ENCODE data around the gene MED13.

DNA sequence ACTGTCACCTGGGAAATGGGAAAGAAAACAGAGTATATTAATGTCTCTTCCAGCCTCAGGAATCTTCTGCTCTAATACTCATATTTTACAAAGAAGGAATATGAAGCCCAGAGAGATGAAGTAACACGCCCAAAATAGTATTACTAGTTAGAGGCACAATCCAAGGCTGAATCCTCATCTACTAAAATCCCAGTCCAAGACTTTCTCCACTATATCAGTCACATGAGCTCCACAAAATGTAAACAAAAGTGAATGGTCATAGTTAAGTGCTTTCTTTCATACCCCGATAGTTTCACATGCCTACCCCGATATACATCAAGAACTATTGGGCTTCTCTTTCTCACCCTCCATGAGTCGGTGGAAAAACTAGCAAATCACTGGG, 138.3 kb downstream of the MED13 start:
- no peak for TF ChIP-seq GABPA (IDR thresholded peaks at IDR 0.05; ENCODE audit: low read depth)
- no peak for TF ChIP-seq SPI1 (IDR thresholded peaks at IDR 0.05; ENCODE audit: borderline replicate concordance, low read depth)

All from HL-60 (cell line).